Naive thymus-derived CD8-positive, alpha-beta T cell (primary cell): Measurements from ENCODE around the gene EEF1G. TPM values are rescaled to one million over a fixed set of nuclear protein-coding genes. Genes with fewer than 3 reads are reported as not detected.

ENCODE experiments used
- ATAC-seq, 2 donors: fragments of 150-1000 bp; cut with Tn5 transposase in 1 of 2; sonication (Bioruptor Pico), chemical (Tn5 transposase) in 1 of 2; 1 replicate in 1 of 2; 2 replicates in 1 of 2; pipeline ENCODE4 v1.10.0; 2021; ENCODE audit warnings: mild to moderate bottlenecking in 2 of 2, moderate library complexity in 2 of 2
- POLR2A ChIA-PET: fragments of 350-600 bp; sonication (Branson Sonifier 250); formaldehyde crosslinking; loops from one replicate; lab custom pipeline; 2021; ENCODE audit warnings: antibody characterized with exemption; lab: Charles Lee
- DNase-seq, 10 donors: peaks; one replicate each; pipeline versions ENCODE4 v3.0.0 to v3.0.0-alpha.2; 2020 to 2022
- H3K27ac Mint-ChIP-seq, 10 donors: one replicate each; pipeline ENCODE4 v1.8.0; 2020 to 2022; ENCODE audit warnings: mild to moderate bottlenecking in 10 of 10, mixed read lengths in 10 of 10, moderate library complexity in 4 of 10, inconsistent platforms in 1 of 10
- H3K27me3 Mint-ChIP-seq, 5 donors: one replicate each; pipeline ENCODE4 v1.8.0; 2021 to 2022; ENCODE audit warnings: mixed read lengths in 5 of 5
- H3K36me3 Mint-ChIP-seq, 3 donors: one replicate each; pipeline ENCODE4 v1.8.0; 2020 to 2022; ENCODE audit warnings: mixed read lengths in 3 of 3, mild to moderate bottlenecking in 2 of 3, inconsistent platforms in 1 of 3
- H3K4me1 Mint-ChIP-seq, 4 donors: one replicate each; pipeline ENCODE4 v1.8.0; 2021 to 2022; ENCODE audit warnings: mixed read lengths in 4 of 4
- H3K4me3 Mint-ChIP-seq, 10 donors: one replicate each; pipeline ENCODE4 v1.8.0; 2020 to 2022; ENCODE audit warnings: mild to moderate bottlenecking in 10 of 10, mixed read lengths in 10 of 10, moderate library complexity in 6 of 10, inconsistent platforms in 1 of 10
- H3K9me3 Mint-ChIP-seq, 9 donors: one replicate each; pipeline ENCODE4 v1.8.0; 2020 to 2022; ENCODE audit warnings: mixed read lengths in 9 of 9, mild to moderate bottlenecking in 3 of 9, inconsistent platforms in 1 of 9, moderate library complexity in 1 of 9
- polyA plus RNA-seq, 3 donors: library from polyadenylated mRNA; unstranded; fragments of 300-500 nt; fragmentation: Illumina TruSeq; gene quantifications; one replicate each; pipeline ENCODE4 v1.2.3, GENCODE V29; 2021
- total RNA-seq, 8 experiments: library from RNA in 2 of 8; stranded (reverse) in 2 of 8; gene quantifications; one replicate each; pipeline ENCODE4 v1.2.3 and lab custom pipeline; 2021 to 2026

EEF1G gene
- total and polyA plus RNA-seq, 5 experiments from 2014 or later = 1,637 to 2,152 (median 2,038) TPM

DNA sequence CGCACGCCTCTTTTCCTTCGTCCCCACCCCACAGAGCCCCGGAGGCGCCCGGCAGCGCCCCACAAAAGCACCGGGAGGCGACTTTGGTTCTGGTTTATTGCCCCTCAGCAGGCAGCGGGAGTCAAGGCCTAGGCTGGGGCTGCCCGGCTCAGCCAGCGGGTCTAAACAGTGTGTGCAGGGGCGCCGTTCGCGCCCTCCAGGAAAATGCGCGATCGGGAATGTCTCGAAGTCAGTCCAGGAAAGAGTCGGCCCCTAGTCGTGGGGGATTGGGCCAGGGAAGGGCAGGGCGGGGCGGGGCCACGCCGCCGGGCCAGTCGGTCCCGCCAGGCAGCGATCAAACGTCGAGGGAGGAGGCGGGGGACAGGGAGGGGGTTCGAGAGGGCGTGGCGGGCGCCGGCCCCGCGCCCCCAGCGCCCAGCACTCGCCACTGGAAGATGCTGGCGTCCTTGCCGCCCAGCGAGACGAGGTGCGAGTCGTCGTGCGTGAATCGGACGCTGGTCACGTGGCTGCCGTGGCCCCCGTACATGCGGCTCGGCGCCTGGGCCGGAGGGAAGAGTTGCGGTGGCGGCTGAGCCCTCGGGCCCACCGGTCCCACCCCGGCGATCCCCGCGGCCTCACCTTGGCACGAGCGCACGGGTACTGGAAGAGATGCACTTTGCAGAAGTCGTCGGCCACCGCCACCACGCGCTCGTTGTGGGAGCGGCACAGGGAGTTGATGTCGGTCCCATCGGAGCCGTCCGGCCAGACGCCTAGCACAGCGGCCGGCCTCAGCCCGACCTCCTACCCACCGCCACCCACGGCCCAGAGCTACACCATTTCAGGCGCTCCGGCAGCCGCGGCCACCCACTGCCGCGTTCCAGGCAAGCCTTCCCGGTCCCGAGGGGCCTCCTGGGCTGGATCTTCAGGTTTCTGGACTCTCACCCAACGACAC, 28.7 kb upstream of the EEF1G start:
- Mint-ChIP-seq H3K27me3 (no peaks in the 10 kb centered on the region), H3K27ac (peak overlapping the region; percentile 81 to 97 (median 94)), H3K9me3 (no peaks in the 10 kb centered on the region), H3K4me3 (peak overlapping the region; percentile 88 to 95 (median 92)), H3K36me3 (peaks cover 0 to 67% (median 33%) of the 10 kb centered on the region in 3 donors), H3K4me1 (peaks cover 37 to 63% (median 59%) of the 10 kb centered on the region in 4 donors)
- POLR2A ChIA-PET = interaction anchor here (0.6 to 9.9 kb wide), 33 partner anchors 7 to 279 kb away, joined by 3 to 166 read pairs (median 7); partner anchors contain the start of genes AHNAK, B3GAT3, C11orf98 and CSKMT
- ATAC-seq = no peak
- DNase-seq = peak in 2 of 10 donors; percentile 20 to 59

DNA sequence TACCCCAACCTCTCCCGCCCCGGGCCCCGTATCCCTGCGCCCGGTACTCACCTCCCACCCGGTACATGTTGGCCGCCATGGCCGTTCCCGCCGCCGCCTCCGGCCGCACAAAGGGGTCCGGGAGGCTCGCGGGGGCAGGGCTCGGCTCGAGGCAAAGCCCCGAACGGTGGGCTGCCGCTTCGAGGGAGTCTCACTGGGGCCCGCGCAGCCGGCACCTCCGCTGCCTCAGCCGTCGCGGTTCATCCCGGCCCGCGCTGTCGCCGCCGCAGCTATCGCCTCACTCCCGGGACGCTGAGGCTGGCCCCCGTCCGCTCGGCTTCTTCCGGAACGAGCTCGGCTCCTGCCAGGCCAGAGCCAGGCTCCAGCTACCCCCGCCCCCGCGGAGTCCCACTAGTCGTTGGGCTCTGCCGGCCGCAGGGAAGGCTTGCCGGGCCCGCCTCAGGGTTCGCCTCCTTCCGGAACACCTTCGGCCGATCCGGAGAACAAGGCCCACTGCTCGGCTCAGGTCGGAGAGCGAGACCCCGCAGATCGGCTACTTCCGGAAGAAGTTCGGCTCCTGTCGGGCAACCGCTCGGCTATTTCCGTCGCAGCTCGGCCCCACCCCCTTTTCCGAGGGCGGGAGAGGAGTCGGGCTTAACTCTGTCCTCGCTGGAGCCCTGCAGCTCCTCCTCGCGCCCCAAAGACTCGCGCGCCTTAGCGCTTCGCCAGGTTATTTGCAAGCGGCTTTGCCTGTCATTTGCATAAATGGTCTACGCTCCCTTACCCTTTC, 27.9 kb upstream of the EEF1G start, which contains the start of gene MTA2:
Gene MTA2 (minus strand): TSS at position 494 of the 769 bp plus-strand sequence. CDS start 415 bp downstream, at position 79.
- peak; percentile 95 to 100 (median 99) for DNase-seq
- no peaks in the 10 kb centered on the region for H3K9me3 Mint-ChIP-seq
- POLR2A ChIA-PET = interaction anchor here (0.6 to 9.9 kb wide), 34 partner anchors 9 to 280 kb away, joined by 3 to 166 read pairs (median 6); partner anchors contain the start of genes AHNAK, B3GAT3, C11orf98 and CSKMT
- peak within 1 kb of the TSS; percentile 93 to 97 (median 96) for H3K27ac Mint-ChIP-seq
- peaks cover 37 to 66% (median 62%) of the 10 kb centered on the region in 4 donors for H3K4me1 Mint-ChIP-seq
- peak; percentile 82 to 83 for ATAC-seq
- H3K27me3 Mint-ChIP-seq = no peaks in the 10 kb centered on the region
- H3K36me3 Mint-ChIP-seq = peaks cover 0 to 69% (median 34%) of the 10 kb centered on the region in 3 donors
- H3K4me3 Mint-ChIP-seq = peak within 1 kb of the TSS; percentile 88 to 95 (median 92)

- DNase-seq (peak in 6 of 10 donors; percentile 13 to 72 (median 35)), ATAC-seq (peak in 1 of 2 donors; percentile 26)
- peak overlapping the region; percentile 88 to 95 (median 92) for H3K4me3 Mint-ChIP-seq
- H3K36me3 Mint-ChIP-seq = peaks cover 0 to 69% (median 34%) of the 10 kb centered on the region in 3 donors
- POLR2A ChIA-PET = interaction anchor here (0.6 to 9.9 kb wide), 31 partner anchors 9 to 280 kb away, joined by 3 to 166 read pairs (median 7); partner anchors contain the start of genes AHNAK, B3GAT3, C11orf98 and CSKMT
- no peaks in the 10 kb centered on the region for H3K27me3 Mint-ChIP-seq
- no peaks in the 10 kb centered on the region for H3K9me3 Mint-ChIP-seq
- peaks cover 37 to 63% (median 61%) of the 10 kb centered on the region in 4 donors for H3K4me1 Mint-ChIP-seq
- peak overlapping the region; percentile 53 to 97 (median 95) for H3K27ac Mint-ChIP-seq
These were observed 27.4 kb upstream of the EEF1G start for GRCh38 chr11:62601122-62601371.

- peak in 2 of 10 donors; percentile 10 to 14 for DNase-seq
- H3K4me3 Mint-ChIP-seq = peak overlapping the region; percentile 88 to 95 (median 92)
- H3K27me3 Mint-ChIP-seq = no peaks in the 10 kb centered on the region
These were observed 26.9 kb upstream of the EEF1G start for GRCh38 chr11:62600367-62601121.

GRCh38 chr11:62599901-62600300, 26.2 kb upstream of the EEF1G start:
- peaks cover 35 to 63% (median 60%) of the 10 kb centered on the region in 4 donors for H3K4me1 Mint-ChIP-seq
- DNase-seq = no peak

More at GRCh38 chr11:62600367-62601121, 26.9 kb upstream of the EEF1G start:
- peak in 1 of 2 donors; percentile 0 for ATAC-seq
- Mint-ChIP-seq H3K9me3 (no peaks in the 10 kb centered on the region), H3K4me1 (peaks cover 37 to 64% (median 61%) of the 10 kb centered on the region in 4 donors), H3K27ac (peak overlapping the region; percentile 93 to 97 (median 96)), H3K36me3 (peaks cover 0 to 70% (median 36%) of the 10 kb centered on the region in 3 donors)
- POLR2A ChIA-PET = interaction anchor here (0.6 to 9.9 kb wide), 27 partner anchors 8 to 281 kb away, joined by 3 to 166 read pairs (median 8); partner anchors contain the start of genes AHNAK, B3GAT3, C11orf98 and CSKMT

GRCh38 chr11:62599069-62599696, 25.5 kb upstream of the EEF1G start:
- H3K27ac Mint-ChIP-seq = peak overlapping the region; percentile 93 to 97 (median 96)
- H3K36me3 Mint-ChIP-seq = peaks cover 4 to 76% (median 43%) of the 10 kb centered on the region in 3 donors

More at GRCh38 chr11:62599901-62600300, 26.2 kb upstream of the EEF1G start:
- peak overlapping the region; percentile 93 to 97 (median 96) for H3K27ac Mint-ChIP-seq
- POLR2A ChIA-PET = interaction anchor here (0.6 to 9.9 kb wide), 34 partner anchors 8 to 281 kb away, joined by 3 to 166 read pairs (median 7); partner anchors contain the start of genes B3GAT3, C11orf98, CSKMT and EEF1G
- H3K4me3 Mint-ChIP-seq = peak overlapping the region; percentile 88 to 95 (median 92)
- no peak for ATAC-seq
- H3K36me3 Mint-ChIP-seq = peaks cover 0 to 72% (median 39%) of the 10 kb centered on the region in 3 donors
- no peaks in the 10 kb centered on the region for H3K9me3 Mint-ChIP-seq
- H3K27me3 Mint-ChIP-seq = no peaks in the 10 kb centered on the region

DNA sequence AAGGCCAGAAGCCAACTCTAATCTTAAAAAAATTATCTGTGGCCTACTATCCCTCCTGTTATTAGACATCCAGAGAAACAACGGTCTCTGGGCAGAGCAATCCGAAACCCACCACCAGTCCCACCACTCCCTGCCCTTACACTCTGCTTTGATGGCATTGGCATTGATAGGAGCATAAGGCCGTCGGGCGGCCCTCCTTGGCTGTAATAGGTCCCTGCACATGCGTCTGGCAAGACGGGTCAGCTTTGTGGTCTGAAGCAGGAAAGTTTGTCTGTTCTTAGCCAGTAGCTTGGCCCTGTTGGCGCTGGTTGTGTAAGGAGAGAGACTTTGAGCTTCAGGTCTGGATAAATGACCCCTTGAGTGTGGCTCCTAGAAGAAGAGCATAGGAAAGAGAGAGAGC, 21.4 kb upstream of the EEF1G start:
- Mint-ChIP-seq H3K4me1 (peaks cover 36 to 76% (median 71%) of the 10 kb centered on the region in 4 donors), H3K27me3 (peaks cover 0 to 3% (median 0%) of the 10 kb centered on the region in 5 donors), H3K36me3 (peaks cover 4 to 69% (median 38%) of the 10 kb centered on the region in 3 donors), H3K4me3 (peak overlapping the region in 1 of 10 donors; percentile 29), H3K9me3 (no peaks in the 10 kb centered on the region), H3K27ac (peak overlapping the region in 8 of 10 donors; percentile 9 to 97 (median 54))
- no peak for DNase-seq
- no peak for ATAC-seq
- POLR2A ChIA-PET = interaction anchor here (0.6 to 8.1 kb wide), 8 partner anchors 8 to 194 kb away, joined by 3 to 251 read pairs (median 6); partner anchors contain the start of genes B3GAT3, C11orf98, CSKMT and EEF1G

More at GRCh38 chr11:62599069-62599696, 25.5 kb upstream of the EEF1G start:
- Mint-ChIP-seq H3K4me1 (peaks cover 35 to 67% (median 61%) of the 10 kb centered on the region in 4 donors), H3K27me3 (no peaks in the 10 kb centered on the region), H3K4me3 (peak overlapping the region; percentile 88 to 95 (median 92)), H3K9me3 (no peaks in the 10 kb centered on the region)
- peak; percentile 83 to 99 (median 96) for DNase-seq
- ATAC-seq = peak; percentile 72 to 82
- POLR2A ChIA-PET = interaction anchor here (0.6 to 9.9 kb wide), 29 partner anchors 7 to 282 kb away, joined by 3 to 166 read pairs (median 5); partner anchors contain the start of genes B3GAT3, C11orf98, CSKMT and EEF1G

GRCh38 chr11:62593434-62594044, 19.8 kb upstream of the EEF1G start:
- ATAC-seq = no peak
- no peaks in the 10 kb centered on the region for H3K9me3 Mint-ChIP-seq
- POLR2A ChIA-PET = interaction anchor here (0.6 to 8.1 kb wide), 19 partner anchors 10 to 262 kb away, joined by 3 to 251 read pairs (median 44); partner anchors contain the start of genes B3GAT3, BSCL2, C11orf98 and CSKMT

DNA sequence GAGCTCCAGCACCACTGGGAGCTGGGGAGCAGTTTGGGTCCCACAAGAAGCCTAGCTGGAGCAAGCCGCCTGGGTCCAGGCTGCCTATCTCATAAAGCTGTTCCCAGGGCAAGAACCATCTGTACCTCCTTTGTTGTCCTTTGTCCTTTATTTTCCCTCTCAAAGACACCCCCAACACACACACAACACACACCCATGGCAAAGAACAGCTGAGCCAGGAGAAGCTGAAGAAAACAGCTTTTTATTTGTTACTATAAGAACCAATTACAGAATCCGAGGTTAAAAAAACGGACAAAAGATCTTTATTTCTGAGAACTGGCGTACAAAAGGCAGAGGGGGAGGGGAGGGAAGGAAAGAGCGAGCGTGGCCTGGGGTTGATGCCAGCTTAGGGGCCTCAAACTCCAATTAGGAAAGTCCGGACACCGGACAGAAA, 19.3 kb upstream of the EEF1G start:
- Mint-ChIP-seq H3K27me3 (peaks cover 0 to 3% (median 0%) of the 10 kb centered on the region in 5 donors), H3K4me3 (peak overlapping the region in 7 of 10 donors; percentile 7 to 96 (median 85)), H3K27ac (peak overlapping the region; percentile 25 to 99 (median 97)), H3K4me1 (peaks cover 19 to 66% (median 60%) of the 10 kb centered on the region in 4 donors), H3K9me3 (no peaks in the 10 kb centered on the region), H3K36me3 (peaks cover 4 to 58% (median 24%) of the 10 kb centered on the region in 3 donors)
- POLR2A ChIA-PET = interaction anchor here (0.6 to 8.1 kb wide), 22 partner anchors 10 to 263 kb away, joined by 3 to 251 read pairs (median 37); partner anchors contain the start of genes B3GAT3, BSCL2, C11orf98 and CSKMT
- ATAC-seq (no peak), DNase-seq (no peak)

More at GRCh38 chr11:62593434-62594044, 19.8 kb upstream of the EEF1G start:
- peak overlapping the region; percentile 66 to 90 (median 82) for H3K4me3 Mint-ChIP-seq
- peaks cover 0 to 3% (median 0%) of the 10 kb centered on the region in 5 donors for H3K27me3 Mint-ChIP-seq
- peak overlapping the region; percentile 90 to 97 (median 95) for H3K27ac Mint-ChIP-seq
- peaks cover 23 to 70% (median 64%) of the 10 kb centered on the region in 4 donors for H3K4me1 Mint-ChIP-seq
- peaks cover 4 to 60% (median 28%) of the 10 kb centered on the region in 3 donors for H3K36me3 Mint-ChIP-seq
- peak; percentile 55 to 88 (median 70) for DNase-seq
